Tibial nerve (tissue), 4 donors: Measurements from ENCODE around the gene RHOT1. TPM values are rescaled to one million over a fixed set of nuclear protein-coding genes. Genes with fewer than 3 reads are reported as not detected.

ENCODE experiments used
- DNase-seq, 2 donors: peaks; one replicate each; pipeline ENCODE4 v3.0.0-alpha.2; 2019; ENCODE audit warnings: low spot score in 2 of 2
- H3K27ac ChIP-seq, 4 donors: fragments of 200-600 bp; sonication (generic) in 3 of 4; one replicate each; pipeline ENCODE4 v1.5.1; 2017 to 2019; ENCODE audit warnings: mild to moderate bottlenecking in 1 of 4
- H3K27me3 ChIP-seq, 2 donors: fragments of 200-600 bp; sonication (generic) in 1 of 2; one replicate each; pipeline versions ENCODE4 v1.5.1 to v1.6.0; 2017 to 2019
- H3K36me3 ChIP-seq, 3 donors: fragments of 200-600 bp; sonication (generic); one replicate each; pipeline ENCODE4 v1.5.1; 2018 to 2019
- H3K4me1 ChIP-seq, 4 donors: fragments of 200-600 bp; sonication (generic) in 3 of 4; one replicate each; pipeline ENCODE4 v1.5.1; 2017 to 2019
- H3K4me3 ChIP-seq, 4 donors: fragments of 200-600 bp; sonication (generic) in 3 of 4; one replicate each; pipeline ENCODE4 v1.5.1; 2017 to 2019; ENCODE audit warnings: mild to moderate bottlenecking in 1 of 4, moderate library complexity in 1 of 4
- H3K9me3 ChIP-seq, 4 donors: fragments of 200-600 bp; sonication (generic) in 3 of 4; one replicate each; pipeline ENCODE4 v1.5.1; 2017 to 2019
- EP300 ChIP-seq, 2 donors: sonication (generic); formaldehyde crosslinking; IDR thresholded peaks; one replicate each; pipeline ENCODE4 v1.6.1; 2017; ENCODE audit warnings: antibody characterized with exemption in 2 of 2, mild to moderate bottlenecking in 1 of 2
- POLR2A ChIP-seq, 2 donors: fragments of 450-650 bp; IDR thresholded peaks; one replicate each; pipeline ENCODE4 v1.6.1; 2017; ENCODE audit warnings: antibody characterized with exemption in 2 of 2, mild to moderate bottlenecking in 2 of 2, moderate library complexity in 2 of 2
- WGBS, 2 donors: methylation state at CpG; one replicate each; pipeline ENCODE4 v1.1.5; 2018; 5-methylcytosine and 5-hydroxymethylcytosine counted together
- total RNA-seq, 4 donors: library from RNA; depleted of rRNA; stranded (reverse); fragments of >200 nt; gene quantifications; one replicate each; pipeline ENCODE4 v1.1.0, GENCODE V29; 2016
- TF ChIP-seq, protein P1 (sequence below), 5 experiments: fragments of 200-600 bp in 3 of 5; fragments of 450-650 bp in 2 of 5; sonication (generic) in 3 of 5; IDR thresholded peaks; one replicate each; pipeline ENCODE4 v1.5.1; 2016 to 2019; ENCODE audit warnings: antibody characterized with exemption in 5 of 5, mild to moderate bottlenecking in 3 of 5, moderate library complexity in 2 of 5

RHOT1 gene
- total RNA-seq, 4 donors from 2014 or later: 40.2 to 78.0 (median 54.8) TPM

DNA sequence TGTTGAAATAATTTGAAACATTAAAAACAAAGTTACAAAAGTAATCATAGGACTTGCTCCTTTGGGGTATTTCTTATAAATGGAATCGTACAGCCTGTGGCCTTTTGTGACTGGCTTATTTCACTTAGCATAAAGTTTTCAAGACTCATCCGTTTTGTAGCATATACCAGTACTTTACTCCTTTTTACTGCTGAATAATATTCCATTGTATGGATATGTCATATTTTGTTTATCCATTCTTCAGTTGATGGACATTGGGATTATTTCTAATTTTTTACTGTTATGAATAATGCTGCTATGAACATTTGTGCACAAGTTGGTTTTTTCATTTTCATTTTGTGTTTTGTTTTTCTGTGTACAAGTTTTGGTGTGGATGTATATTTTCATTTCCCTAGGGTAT is 93.3 kb downstream of the RHOT1 start:
- WGBS, 2 donors: 94% methylated on average over 2 of the region's 2 CpGs

GRCh38 chr17:32239456-32239855 is 97.2 kb downstream of the RHOT1 start:
- Histone ChIP-seq H3K36me3 (peaks cover 0 to 6% (median 0%) of the 10 kb centered on the region in 3 donors), H3K9me3 (no peaks in the 10 kb centered on the region), H3K4me1 (no peaks in the 10 kb centered on the region), H3K27ac (no peak overlapping the region), H3K4me3 (no peak overlapping the region), H3K27me3 (no peaks in the 10 kb centered on the region)
- no peak for TF ChIP-seq POLR2A (IDR thresholded peaks at IDR 0.05)
- TF ChIP-seq, protein P1, sequence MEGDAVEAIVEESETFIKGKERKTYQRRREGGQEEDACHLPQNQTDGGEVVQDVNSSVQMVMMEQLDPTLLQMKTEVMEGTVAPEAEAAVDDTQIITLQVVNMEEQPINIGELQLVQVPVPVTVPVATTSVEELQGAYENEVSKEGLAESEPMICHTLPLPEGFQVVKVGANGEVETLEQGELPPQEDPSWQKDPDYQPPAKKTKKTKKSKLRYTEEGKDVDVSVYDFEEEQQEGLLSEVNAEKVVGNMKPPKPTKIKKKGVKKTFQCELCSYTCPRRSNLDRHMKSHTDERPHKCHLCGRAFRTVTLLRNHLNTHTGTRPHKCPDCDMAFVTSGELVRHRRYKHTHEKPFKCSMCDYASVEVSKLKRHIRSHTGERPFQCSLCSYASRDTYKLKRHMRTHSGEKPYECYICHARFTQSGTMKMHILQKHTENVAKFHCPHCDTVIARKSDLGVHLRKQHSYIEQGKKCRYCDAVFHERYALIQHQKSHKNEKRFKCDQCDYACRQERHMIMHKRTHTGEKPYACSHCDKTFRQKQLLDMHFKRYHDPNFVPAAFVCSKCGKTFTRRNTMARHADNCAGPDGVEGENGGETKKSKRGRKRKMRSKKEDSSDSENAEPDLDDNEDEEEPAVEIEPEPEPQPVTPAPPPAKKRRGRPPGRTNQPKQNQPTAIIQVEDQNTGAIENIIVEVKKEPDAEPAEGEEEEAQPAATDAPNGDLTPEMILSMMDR (IDR thresholded peaks at IDR 0.05): no peak
- TF ChIP-seq EP300 (IDR thresholded peaks at IDR 0.05): no peak
- 33 to 46% methylated on average over 2 of the region's 2 CpGs for WGBS, 2 donors
- DNase-seq: no peak

More for the DNA sequence above, 93.3 kb downstream of the RHOT1 start:
- no peaks in the 10 kb centered on the region for H3K4me1 ChIP-seq
- no peak overlapping the region for H3K27ac ChIP-seq
- TF ChIP-seq EP300 (IDR thresholded peaks at IDR 0.05) (no peak), POLR2A (IDR thresholded peaks at IDR 0.05) (no peak)
- TF ChIP-seq, protein P1 (IDR thresholded peaks at IDR 0.05): no peak
- H3K9me3 ChIP-seq: no peaks in the 10 kb centered on the region
- no peak for DNase-seq
- H3K27me3 ChIP-seq: no peaks in the 10 kb centered on the region
- H3K4me3 ChIP-seq: no peak overlapping the region
- H3K36me3 ChIP-seq: no peaks in the 10 kb centered on the region

GRCh38 chr17:32240750-32241149 is 98.4 kb downstream of the RHOT1 start:
- TF ChIP-seq EP300 (IDR thresholded peaks at IDR 0.05) (no peak), POLR2A (IDR thresholded peaks at IDR 0.05) (no peak)
- TF ChIP-seq, protein P1 (IDR thresholded peaks at IDR 0.05): no peak
- no peak for DNase-seq
- peaks cover 0 to 6% (median 0%) of the 10 kb centered on the region in 3 donors for H3K36me3 ChIP-seq
- 78 to 83% methylated on average over 8 of the region's 8 CpGs for WGBS, 2 donors
- no peak overlapping the region for H3K4me3 ChIP-seq
- no peaks in the 10 kb centered on the region for H3K27me3 ChIP-seq
- no peak overlapping the region for H3K27ac ChIP-seq
- no peaks in the 10 kb centered on the region for H3K4me1 ChIP-seq
- no peaks in the 10 kb centered on the region for H3K9me3 ChIP-seq

DNA sequence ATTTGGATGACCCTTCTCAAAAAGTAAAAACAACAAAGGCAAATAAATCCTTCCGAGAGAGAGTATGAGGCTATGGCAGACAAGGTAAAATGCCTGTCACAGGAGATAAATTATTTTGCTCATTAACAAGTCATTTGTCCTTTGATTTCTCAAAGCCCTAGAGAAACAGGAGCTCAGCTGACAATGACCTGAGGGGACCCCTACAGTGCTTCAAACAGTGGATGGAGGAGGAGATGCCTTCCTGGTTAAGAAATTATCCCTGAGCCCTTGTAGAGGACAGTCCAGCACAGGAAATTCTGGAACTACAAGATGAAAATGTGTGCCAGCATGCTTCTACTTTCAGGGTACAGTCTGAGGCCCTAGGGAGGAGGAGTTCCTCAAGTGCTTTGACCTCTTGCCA is 99.3 kb downstream of the RHOT1 start:
- H3K27me3 ChIP-seq: no peaks in the 10 kb centered on the region
- H3K4me3 ChIP-seq: no peak overlapping the region
- H3K9me3 ChIP-seq: no peaks in the 10 kb centered on the region
- H3K27ac ChIP-seq: no peak overlapping the region
- TF ChIP-seq EP300 (IDR thresholded peaks at IDR 0.05) (no peak), POLR2A (IDR thresholded peaks at IDR 0.05) (no peak)
- TF ChIP-seq, protein P1 (IDR thresholded peaks at IDR 0.05): no peak
- H3K36me3 ChIP-seq: peaks cover 0 to 6% (median 0%) of the 10 kb centered on the region in 3 donors
- WGBS, 2 donors: 84 to 85% methylated on average over 1 of the region's 1 CpG
- DNase-seq: no peak
- H3K4me1 ChIP-seq: no peaks in the 10 kb centered on the region

- no peak for TF ChIP-seq POLR2A (IDR thresholded peaks at IDR 0.05)
- TF ChIP-seq, protein P1 (IDR thresholded peaks at IDR 0.05): no peak
- TF ChIP-seq EP300 (IDR thresholded peaks at IDR 0.05): no peak
- H3K27ac ChIP-seq: no peak overlapping the region
- no peak overlapping the region for H3K4me3 ChIP-seq
- H3K4me1 ChIP-seq: no peaks in the 10 kb centered on the region
- no peaks in the 10 kb centered on the region for H3K9me3 ChIP-seq
- H3K36me3 ChIP-seq: no peaks in the 10 kb centered on the region
- WGBS, 2 donors: 89 to 90% methylated on average over 3 of the region's 3 CpGs
- H3K27me3 ChIP-seq: no peaks in the 10 kb centered on the region
- no peak for DNase-seq
Measured at GRCh38 chr17:32249475-32249874, 107.2 kb downstream of the RHOT1 start.
